IPS-NIHi11 (cell line): ENCODE results near the gene MYL2.

ENCODE experiments used
- DNase-seq: peaks from one replicate; pipeline ENCODE4 v3.0.0; 2012; ENCODE audit warnings: mixed read lengths, low spot score

MYL2 gene

GRCh38 chr12:110930348-110931314 lies 10.3 kb upstream of the MYL2 start:
- DNase-seq, result no peak

- no peak for DNase-seq
These were observed 9.4 kb upstream of the MYL2 start for GRCh38 chr12:110929818-110930217.

GRCh38 chr12:110928700-110929099 lies 8.3 kb upstream of the MYL2 start:
- no peak for DNase-seq

- DNase-seq, result no peak
These were observed 7.2 kb upstream of the MYL2 start for GRCh38 chr12:110927546-110927945.

GRCh38 chr12:110923692-110924334 lies 3.4 kb upstream of the MYL2 start:
- DNase-seq, result no peak

- DNase-seq, result no peak
These were observed 2.8 kb upstream of the MYL2 start for GRCh38 chr12:110923192-110923591.

GRCh38 chr12:110922652-110923051 lies 2.3 kb upstream of the MYL2 start:
- DNase-seq, result no peak

- no peak for DNase-seq
These were observed 883 bp upstream of the MYL2 start for GRCh38 chr12:110921262-110921661.

- DNase-seq, result no peak
These were observed 659 bp downstream of the MYL2 start for GRCh38 chr12:110919720-110920119.

- DNase-seq, result no peak
These were observed 2.4 kb downstream of the MYL2 start for GRCh38 chr12:110917961-110918360.

- no peak for DNase-seq
These were observed 2.9 kb downstream of the MYL2 start for GRCh38 chr12:110917467-110917866.

- DNase-seq, result no peak
These were observed 4.0 kb downstream of the MYL2 start for GRCh38 chr12:110916295-110916875.

- DNase-seq, result no peak
These were observed 7.0 kb downstream of the MYL2 start for GRCh38 chr12:110913119-110914056.

GRCh38 chr12:110912263-110912662 lies 8.1 kb downstream of the MYL2 start:
- DNase-seq, result no peak

GRCh38 chr12:110908377-110909152 lies 11.8 kb downstream of the MYL2 start:
- no peak for DNase-seq

GRCh38 chr12:110907583-110907982 lies 12.8 kb downstream of the MYL2 start:
- no peak for DNase-seq

- DNase-seq, result no peak
These were observed 13.4 kb downstream of the MYL2 start for GRCh38 chr12:110906985-110907384.

GRCh38 chr12:110906516-110906915 lies 13.9 kb downstream of the MYL2 start:
- DNase-seq, result no peak

- DNase-seq, result no peak
These were observed 14.3 kb downstream of the MYL2 start for GRCh38 chr12:110906083-110906482.

- DNase-seq, result no peak
These were observed 16.9 kb downstream of the MYL2 start for GRCh38 chr12:110903511-110903910.

- DNase-seq, result no peak
These were observed 19.0 kb downstream of the MYL2 start for GRCh38 chr12:110901401-110901800.
